WTC11 (cell line): Measurements from ENCODE around the gene P2RY12.

Experiments used
- CBFB ChIP-seq: sonication (generic); formaldehyde crosslinking; IDR thresholded peaks from 2 replicates; pipeline ENCODE4 v1.8.1; 2022; ENCODE audit warnings: mild to moderate bottlenecking, low read depth, missing genetic modification reagents
- CTCF ChIP-seq: fragments of 200-600 bp; IDR thresholded peaks from 2 replicates; pipeline ENCODE4 v1.8.0; 2022; ENCODE audit warnings: antibody characterized with exemption
- FOXJ3 ChIP-seq: sonication (generic); formaldehyde crosslinking; IDR thresholded peaks from 2 replicates; pipeline ENCODE4 v1.9.0; 2021; ENCODE audit warnings: missing genetic modification reagents, mild to moderate bottlenecking, borderline replicate concordance
- GRHL2 ChIP-seq: fragments of 250-450 bp; sonication (Bioruptor Pico); IDR thresholded peaks from 2 replicates; pipeline ENCODE4 v1.8.0; 2022; ENCODE audit warnings: mild to moderate bottlenecking, moderate library complexity; ENCODE audit not compliant: insufficient replicate concordance, severe bottlenecking
- HMGXB4 ChIP-seq: sonication (generic); formaldehyde crosslinking; IDR thresholded peaks from 2 replicates; pipeline ENCODE4 v1.8.1; 2023; ENCODE audit warnings: mild to moderate bottlenecking, moderate library complexity, missing genetic modification reagents
- IRF1 ChIP-seq: sonication (generic); formaldehyde crosslinking; IDR thresholded peaks from 2 replicates; pipeline ENCODE4 v1.8.0; 2023; ENCODE audit warnings: missing genetic modification reagents
- IRF2 ChIP-seq: sonication (generic); formaldehyde crosslinking; IDR thresholded peaks from 2 replicates; pipeline ENCODE4 v1.8.0; 2022; ENCODE audit warnings: low read depth, missing genetic modification reagents, borderline replicate concordance
- NR1H2 ChIP-seq: sonication (generic); formaldehyde crosslinking; IDR thresholded peaks from 2 replicates; pipeline ENCODE4 v1.9.0; 2021; ENCODE audit warnings: mild to moderate bottlenecking, moderate library complexity, missing genetic modification reagents
- PREB ChIP-seq: sonication (generic); formaldehyde crosslinking; IDR thresholded peaks from 2 replicates; pipeline ENCODE4 v1.8.1; 2022; ENCODE audit warnings: mild to moderate bottlenecking, missing genetic modification reagents, moderate library complexity, borderline replicate concordance
- PRRX2 ChIP-seq: fragments of 250-450 bp; sonication (Bioruptor Pico); IDR thresholded peaks from 2 replicates; pipeline ENCODE4 v1.8.0; 2021; ENCODE audit warnings: mild to moderate bottlenecking
- STAT6 ChIP-seq: sonication (generic); formaldehyde crosslinking; conservative IDR thresholded peaks from 2 replicates; pipeline ENCODE4 v1.8.1; 2023; ENCODE audit warnings: mild to moderate bottlenecking, low read depth, missing genetic modification reagents, moderate library complexity
- USF1 ChIP-seq: sonication (generic); formaldehyde crosslinking; IDR thresholded peaks from 2 replicates; pipeline ENCODE4 v1.8.0; 2022; ENCODE audit warnings: mild to moderate bottlenecking, missing genetic modification reagents
- USF2 ChIP-seq: sonication (generic); formaldehyde crosslinking; IDR thresholded peaks from 2 replicates; pipeline ENCODE4 v1.8.1; 2023; ENCODE audit warnings: mild to moderate bottlenecking, missing genetic modification reagents, moderate library complexity
- ZNF317 ChIP-seq: sonication (generic); formaldehyde crosslinking; IDR thresholded peaks from 2 replicates; pipeline ENCODE4 v1.8.1; 2023; ENCODE audit warnings: low read depth, mild to moderate bottlenecking, moderate library complexity, missing genetic modification reagents, borderline replicate concordance

GRCh38 chr3:151395806-151396205, 11.3 kb upstream of the P2RY12 start:
- no peak for TF ChIP-seq CTCF
- TF ChIP-seq FOXJ3 (CRISPR knock-in tag) = no peak
- no peak for TF ChIP-seq HMGXB4 (CRISPR knock-in tag)
- TF ChIP-seq USF1 = no peak
- TF ChIP-seq GRHL2 (CRISPR knock-in tag) = no peak
- TF ChIP-seq PREB (CRISPR knock-in tag) = no peak
- no peak for TF ChIP-seq CBFB (CRISPR knock-in tag)
- no peak for TF ChIP-seq USF2 (CRISPR knock-in tag)
- TF ChIP-seq IRF2 = no peak
- TF ChIP-seq IRF1 (CRISPR knock-in tag) = no peak
- no peak for TF ChIP-seq NR1H2 (CRISPR knock-in tag)
- TF ChIP-seq STAT6 (CRISPR knock-in tag) = no peak
- no peak for TF ChIP-seq PRRX2 (CRISPR knock-in tag)
- no peak for TF ChIP-seq ZNF317 (CRISPR knock-in tag)
